Lung (tissue), 12 donors: ENCODE data around the gene TP53I11. TPM values are rescaled to one million over a fixed set of nuclear protein-coding genes. Genes with fewer than 3 reads are reported as not detected.

Experiments
- ATAC-seq: fragments of 200-7000 bp; cut with Tn5 transposase; one replicate; pipeline ENCODE4 v1.9.1; 2020; ENCODE audit warnings: moderate number of reproducible peaks; ENCODE audit not compliant: insufficient read depth, low FRiP score
- DNase-seq, 3 donors: peaks; one replicate each; pipeline ENCODE4 v3.0.0-alpha.2; 2013 to 2017
- H3K27ac ChIP-seq, 2 donors: one replicate each; pipeline ENCODE4 v1.5.1; 2013; ENCODE audit warnings: mild to moderate bottlenecking in 2 of 2, moderate library complexity in 2 of 2, control low read depth in 1 of 2, inconsistent platforms in 1 of 2, low read depth in 1 of 2, low read length in 1 of 2
- H3K27me3 ChIP-seq, 3 donors: one replicate each; pipeline ENCODE4 v1.5.1; 2013; ENCODE audit warnings: low read length in 2 of 3; ENCODE audit not compliant: control insufficient read depth in 3 of 3, insufficient read depth in 3 of 3
- H3K36me3 ChIP-seq, 4 donors: one replicate each; pipeline ENCODE4 v1.5.1; 2013; ENCODE audit warnings: low read length in 4 of 4, mild to moderate bottlenecking in 1 of 4, moderate library complexity in 1 of 4; ENCODE audit not compliant: control insufficient read depth in 4 of 4, insufficient read depth in 4 of 4
- H3K4me1 ChIP-seq, 5 donors: one replicate each; pipeline ENCODE4 v1.5.1; 2013; ENCODE audit warnings: low read length in 5 of 5, mild to moderate bottlenecking in 2 of 5, moderate library complexity in 1 of 5; ENCODE audit not compliant: control insufficient read depth in 5 of 5, insufficient read depth in 5 of 5
- H3K4me3 ChIP-seq: one replicate; pipeline ENCODE4 v1.5.1; 2013; ENCODE audit warnings: mild to moderate bottlenecking, control low read depth, moderate library complexity
- H3K9ac ChIP-seq, 2 donors: one replicate each; pipeline ENCODE4 v1.5.1; 2013; ENCODE audit warnings: low read length in 2 of 2, control low read depth in 1 of 2; ENCODE audit not compliant: insufficient read depth in 1 of 2
- H3K9me3 ChIP-seq, 4 donors: one replicate each; pipeline ENCODE4 v1.5.1; 2013; ENCODE audit warnings: low read length in 3 of 4, mild to moderate bottlenecking in 1 of 4, moderate library complexity in 1 of 4; ENCODE audit not compliant: control insufficient read depth in 4 of 4, insufficient read depth in 3 of 4
- CTCF ChIP-seq: IDR thresholded peaks from 2 replicates; pipeline ENCODE4 v1.5.1; 2012; ENCODE audit warnings: mild to moderate bottlenecking; ENCODE audit errors: control extremely low read depth, extremely low read depth
- WGBS, 2 donors: extraction: QIAGEN DNeasy Blood & Tissue Kit; methylation state at CpG; one replicate each; pipeline ENCODE4 v1.1.7; 2013; 5-methylcytosine and 5-hydroxymethylcytosine counted together
- polyA plus RNA-seq, 2 donors: library from polyadenylated mRNA; stranded (reverse); fragments of 200-250 nt; gene quantifications; one replicate each; pipeline ENCODE4 v1.2.1, GENCODE V29; 2013
- total RNA-seq, 2 donors: library from RNA; depleted of rRNA in 1 of 2; stranded (reverse); fragments of >200 nt in 1 of 2; gene quantifications; one replicate each; pipeline ENCODE4 v1.2.1, GENCODE V29; 2014 to 2021
- donor health status: control.
- donor health status: control.
- donor health status: Bipolar disorder and iron deficiency.
- donor health status: healthy.
- donor health status: DM: yes; HTN: yes; CAD: no.

Gene TP53I11
- total and polyA plus RNA-seq, 4 donors: 51.2 to 134 (median 71.9) TPM

GRCh38 chr11:44957776-44958564 is 7.3 kb upstream of the TP53I11 start:
- no peaks in the 10 kb centered on the region for H3K9me3 ChIP-seq
- H3K4me1 ChIP-seq: peaks cover 0 to 16% (median 15%) of the 10 kb centered on the region in 5 donors
- ATAC-seq: no peak
- no peaks in the 10 kb centered on the region for H3K27me3 ChIP-seq
- peak in 2 of 3 donors; percentile 23 to 30 for DNase-seq
- no peak overlapping the region for H3K27ac ChIP-seq
- no peak for TF ChIP-seq CTCF
- H3K36me3 ChIP-seq: no peaks in the 10 kb centered on the region
- WGBS, 2 donors: 73 to 83% methylated on average over 8 of the region's 8 CpGs
- H3K4me3 ChIP-seq: no peak overlapping the region
- no peak overlapping the region for H3K9ac ChIP-seq

GRCh38 chr11:44957040-44957515 is 6.4 kb upstream of the TP53I11 start:
- no peak overlapping the region for H3K27ac ChIP-seq
- peaks cover 0 to 16% (median 15%) of the 10 kb centered on the region in 5 donors for H3K4me1 ChIP-seq
- ATAC-seq (no peak), DNase-seq (peak in 2 of 3 donors; percentile 44 to 59)
- H3K27me3 ChIP-seq: no peaks in the 10 kb centered on the region
- H3K4me3 ChIP-seq: no peak overlapping the region
- H3K9me3 ChIP-seq: no peaks in the 10 kb centered on the region
- no peak for TF ChIP-seq CTCF
- H3K9ac ChIP-seq: no peak overlapping the region
- H3K36me3 ChIP-seq: no peaks in the 10 kb centered on the region
- 51 to 59% methylated on average over 31 to 35 of the region's 35 CpGs for WGBS, 2 donors

- Histone ChIP-seq H3K9me3 (no peaks in the 10 kb centered on the region), H3K36me3 (no peaks in the 10 kb centered on the region), H3K27me3 (no peaks in the 10 kb centered on the region), H3K9ac (no peak overlapping the region), H3K4me3 (no peak overlapping the region), H3K4me1 (peaks cover 0 to 20% (median 15%) of the 10 kb centered on the region in 5 donors), H3K27ac (peak overlapping the region in 1 of 2 donors; percentile 57)
- WGBS, 2 donors: 50 to 52% methylated on average over 5 of the region's 5 CpGs
- DNase-seq (peak; percentile 47 to 72 (median 60)), ATAC-seq (peak; percentile 48)
- no peak for TF ChIP-seq CTCF
These were observed 4.5 kb upstream of the TP53I11 start for GRCh38 chr11:44955015-44955738.
